HL-60 (cell line): Measurements from ENCODE around the gene TTI1.

Source experiments
- DNase-seq, 2 experiments: peaks; one replicate each; pipeline ENCODE4 v3.0.0-alpha.2; 2010 to 2020; ENCODE audit warnings: low read depth in 1 of 2, low spot score in 1 of 2
- H3K27ac ChIP-seq: fragments of 250-450 bp; sonication (Bioruptor Pico); replicated peaks from 2 replicates; pipeline ENCODE4 v1.5.1; 2020; ENCODE audit warnings: mild to moderate bottlenecking, moderate library complexity
- H3K27me3 ChIP-seq: fragments of 250-450 bp; sonication (Bioruptor Pico); 2 replicates; pipeline ENCODE4 v1.5.1; 2021; ENCODE audit warnings: mild to moderate bottlenecking, moderate library complexity; ENCODE audit not compliant: insufficient read depth, poor library complexity, severe bottlenecking
- H3K4me3 ChIP-seq: replicated peaks from 2 replicates; pipeline ENCODE4 v1.5.1; 2011; ENCODE audit warnings: mild to moderate bottlenecking, control low read depth, low read length; ENCODE audit not compliant: insufficient read depth
- CTCF ChIP-seq: IDR thresholded peaks from one replicate; pipeline ENCODE4 v1.5.1; 2011; ENCODE audit warnings: low read length, control low read depth, inconsistent platforms; ENCODE audit not compliant: insufficient read depth
- GABPA ChIP-seq: IDR thresholded peaks from 2 replicates; pipeline ENCODE4 v1.6.1; 2012; ENCODE audit warnings: low read depth
- POLR2AphosphoS5 ChIP-seq: IDR thresholded peaks from 2 replicates; pipeline ENCODE4 v1.6.1; 2012; ENCODE audit warnings: low read depth
- REST ChIP-seq: IDR thresholded peaks from 2 replicates; pipeline ENCODE4 v1.6.1; 2012; ENCODE audit warnings: low read depth; ENCODE audit not compliant: insufficient replicate concordance
- SPI1 ChIP-seq: IDR thresholded peaks from 2 replicates; pipeline ENCODE4 v1.6.1; 2012; ENCODE audit warnings: low read depth, mild to moderate bottlenecking, borderline replicate concordance

Gene TTI1

DNA sequence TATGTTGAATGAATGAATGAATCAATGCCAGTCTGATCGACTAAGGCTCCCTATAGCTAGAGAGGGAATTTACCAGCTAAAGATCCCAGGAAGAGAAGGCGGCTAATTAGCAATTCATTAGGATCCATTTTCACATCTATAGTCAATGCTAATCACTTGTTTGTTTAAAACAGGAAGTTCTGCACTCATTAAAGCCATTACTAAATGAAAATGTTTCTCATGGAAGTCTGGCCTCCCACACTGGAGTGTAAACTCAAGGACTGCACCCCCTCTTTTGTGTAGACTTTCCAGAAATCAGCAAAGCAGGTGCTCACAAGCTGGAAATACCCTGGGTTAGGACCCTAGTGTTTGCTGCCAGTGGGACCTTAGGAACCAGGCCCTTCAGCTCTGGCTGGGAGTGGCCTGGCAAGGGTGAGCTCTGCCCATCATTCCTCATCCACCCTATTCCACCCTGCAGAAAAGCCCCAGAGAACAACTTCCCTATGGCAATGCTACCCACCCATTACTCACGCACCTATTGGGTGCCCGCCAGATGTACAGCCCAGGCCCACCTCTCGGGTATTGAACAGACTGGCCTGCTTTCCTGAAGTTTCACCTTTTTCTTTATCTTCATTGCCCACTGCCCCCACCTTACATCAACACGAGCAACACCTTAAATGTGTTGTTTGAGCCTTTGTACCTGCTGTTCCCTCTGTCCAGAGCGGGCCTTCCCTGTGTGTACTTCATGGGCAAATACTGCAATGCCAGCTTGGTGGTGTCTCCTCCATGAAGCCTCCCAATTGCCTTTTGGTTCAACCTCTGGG is 60.8 kb downstream of the TTI1 start:
- TF ChIP-seq CTCF (no peak), REST (no peak), SPI1 (no peak), POLR2AphosphoS5 (no peak), GABPA (no peak)

GRCh38 chr20:37971561-37972127 is 61.6 kb downstream of the TTI1 start:
- Histone ChIP-seq H3K27ac (no peak overlapping the region), H3K4me3 (no peak overlapping the region), H3K27me3 (no peaks in the 10 kb centered on the region)
- no peak for DNase-seq
- TF ChIP-seq SPI1 (no peak), REST (no peak), POLR2AphosphoS5 (no peak), GABPA (no peak), CTCF (no peak)

More for the DNA sequence above, 60.8 kb downstream of the TTI1 start:
- no peak for DNase-seq
- H3K27me3 ChIP-seq, result no peaks in the 10 kb centered on the region
- H3K4me3 ChIP-seq, result no peak overlapping the region
- no peak overlapping the region for H3K27ac ChIP-seq

- no peak overlapping the region for H3K4me3 ChIP-seq
- TF ChIP-seq GABPA (no peak), REST (no peak), POLR2AphosphoS5 (no peak), SPI1 (no peak), CTCF (no peak)
These were observed 62.4 kb downstream of the TTI1 start for GRCh38 chr20:37970856-37971245.

More at GRCh38 chr20:37970856-37971245, 62.4 kb downstream of the TTI1 start:
- Histone ChIP-seq H3K27me3 (no peaks in the 10 kb centered on the region), H3K27ac (no peak overlapping the region)
- no peak for DNase-seq
